Hepatocyte (in vitro differentiated cells): ENCODE measurements around the gene IRF7. TPM values are rescaled to one million over a fixed set of nuclear protein-coding genes. Genes with fewer than 3 reads are reported as not detected.
A peak's percentile ranks its signal among the peaks of the same experiment; 100 is the strongest.

Experiments
- DNase-seq: peaks from one replicate; pipeline ENCODE4 v3.0.0-alpha.2; 2016; ENCODE audit warnings: low spot score
- H2AFZ ChIP-seq: fragments of 200-600 bp; sonication (generic); 2 replicates; pipeline ENCODE4 v1.6.0; 2016; ENCODE audit warnings: antibody characterized with exemption, mild to moderate bottlenecking
- H3K27ac ChIP-seq: fragments of 200-600 bp; sonication (generic); 2 replicates; pipeline ENCODE4 v1.5.1; 2016; ENCODE audit warnings: mild to moderate bottlenecking
- H3K27me3 ChIP-seq: fragments of 200-600 bp; sonication (generic); 2 replicates; pipeline ENCODE4 v1.6.1; 2016
- H3K36me3 ChIP-seq: fragments of 200-600 bp; sonication (generic); replicated peaks from 2 replicates; pipeline ENCODE4 v1.5.1; 2016; ENCODE audit warnings: low read depth; ENCODE audit not compliant: insufficient read depth
- H3K4me1 ChIP-seq: fragments of 200-600 bp; sonication (generic); 2 replicates; pipeline ENCODE4 v1.5.1; 2016; ENCODE audit warnings: mild to moderate bottlenecking, moderate library complexity; ENCODE audit not compliant: insufficient read depth
- H3K4me2 ChIP-seq: fragments of 200-600 bp; sonication (generic); 2 replicates; pipeline ENCODE4 v1.6.0; 2016
- H3K4me3 ChIP-seq: fragments of 200-600 bp; sonication (generic); 2 replicates; pipeline ENCODE4 v1.5.1; 2016; ENCODE audit warnings: mild to moderate bottlenecking
- H3K79me2 ChIP-seq: fragments of 200-600 bp; sonication (generic); 2 replicates; pipeline ENCODE4 v1.6.0; 2017; ENCODE audit warnings: mild to moderate bottlenecking
- H3K9me2 ChIP-seq: fragments of 200-600 bp; sonication (generic); replicated peaks from 2 replicates; pipeline ENCODE4 v1.6.0; 2017; ENCODE audit warnings: mild to moderate bottlenecking; ENCODE audit not compliant: insufficient read depth
- H3K9me3 ChIP-seq: fragments of 200-600 bp; sonication (generic); 2 replicates; pipeline ENCODE4 v1.5.1; 2016; ENCODE audit warnings: low read depth, mild to moderate bottlenecking
- H4K20me1 ChIP-seq: fragments of 200-600 bp; sonication (generic); 2 replicates; pipeline ENCODE4 v1.6.0; 2016; ENCODE audit warnings: mild to moderate bottlenecking; ENCODE audit not compliant: insufficient read depth, poor library complexity, severe bottlenecking
- EZH2 ChIP-seq: fragments of 200-600 bp; sonication (generic); IDR thresholded peaks from 2 replicates; pipeline ENCODE4 v1.6.1; 2016; ENCODE audit warnings: antibody characterized with exemption, mild to moderate bottlenecking, borderline replicate concordance
- EZH2phosphoT487 ChIP-seq: fragments of 200-600 bp; sonication (generic); IDR thresholded peaks from one replicate; pipeline ENCODE4 v1.6.1; 2018; ENCODE audit warnings: antibody characterized with exemption, mild to moderate bottlenecking, low read depth, moderate library complexity; ENCODE audit not compliant: unreplicated experiment, severe bottlenecking
- WGBS: methylation state at CpG from one replicate; pipeline ENCODE4 v1.1.6; 2016; ENCODE audit warnings: low lambda C conversion rate; ENCODE audit errors: missing lambda C conversion rate; 5-methylcytosine and 5-hydroxymethylcytosine counted together
- polyA plus RNA-seq: library from polyadenylated mRNA; unstranded; fragments of >200 nt; fragmentation: Nextera tagmentation; extraction: Ambion mirVana; gene quantifications from 2 replicates; pipeline ENCODE4 v1.2.1, GENCODE V29; 2016
- total RNA-seq: library from RNA; depleted of rRNA; stranded (reverse); fragments of >200 nt; gene quantifications from 2 replicates; pipeline ENCODE4 v1.2.3, GENCODE V29; 2014
- TF ChIP-seq, protein P1 (sequence below): fragments of 200-600 bp; sonication (generic); IDR thresholded peaks from 2 replicates; pipeline ENCODE4 v1.5.1; 2016; ENCODE audit warnings: antibody characterized with exemption, mild to moderate bottlenecking; ENCODE audit not compliant: poor library complexity

Gene IRF7
- total and polyA plus RNA-seq, 2 experiments from 2014 or later: 10.4 to 24.6 TPM

DNA sequence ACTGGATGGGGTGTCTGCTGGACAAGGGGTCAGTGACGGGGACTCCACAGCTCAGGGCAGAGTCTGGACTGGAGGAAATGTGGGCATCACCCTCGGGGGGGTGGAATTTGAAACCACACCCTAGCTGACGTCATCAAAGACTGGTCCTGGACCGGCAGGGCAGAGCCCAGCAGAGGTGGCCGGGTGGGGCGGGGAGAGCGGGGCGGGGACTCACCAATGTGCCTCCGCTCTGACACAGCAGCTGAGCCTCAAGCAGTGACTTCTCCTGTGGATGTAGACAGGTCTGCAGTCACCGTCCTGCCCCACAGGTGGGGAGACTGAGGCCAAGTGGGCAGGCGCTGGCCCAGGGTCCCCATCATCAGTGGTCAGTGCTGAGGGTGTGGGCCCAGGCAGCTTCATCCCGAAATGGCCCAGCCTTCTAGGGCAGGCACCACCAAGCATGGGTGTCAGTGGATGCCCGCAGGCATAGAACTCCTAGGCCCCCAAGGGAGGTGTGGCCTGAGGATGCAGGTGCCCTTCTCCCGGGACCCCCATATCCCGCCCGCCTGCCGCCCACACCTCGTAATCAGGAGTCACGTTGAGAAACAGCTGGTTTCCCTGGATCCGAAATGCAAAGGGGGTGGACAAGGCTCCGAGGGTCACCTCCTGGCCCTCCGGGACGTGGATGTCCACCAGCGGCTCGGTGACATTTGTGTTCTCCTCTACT, 8.4 kb upstream of the IRF7 start:
- H3K27me3 ChIP-seq: no peaks in the 10 kb centered on the region
- H3K9me3 ChIP-seq: no peaks in the 10 kb centered on the region
- peaks cover 14% of the 10 kb centered on the region for H3K4me1 ChIP-seq
- H2AFZ ChIP-seq: no peak overlapping the region
- H3K79me2 ChIP-seq: no peaks in the 10 kb centered on the region
- no peaks in the 10 kb centered on the region for H3K36me3 ChIP-seq
- no peaks in the 10 kb centered on the region for H4K20me1 ChIP-seq
- peak overlapping the region; percentile 72 for H3K4me2 ChIP-seq
- H3K4me3 ChIP-seq: no peak overlapping the region
- H3K9me2 ChIP-seq: no peaks in the 10 kb centered on the region
- DNase-seq: peak; percentile 82
- 82% methylated on average over 20 of the region's 25 CpGs for WGBS
- TF ChIP-seq, protein P1, sequence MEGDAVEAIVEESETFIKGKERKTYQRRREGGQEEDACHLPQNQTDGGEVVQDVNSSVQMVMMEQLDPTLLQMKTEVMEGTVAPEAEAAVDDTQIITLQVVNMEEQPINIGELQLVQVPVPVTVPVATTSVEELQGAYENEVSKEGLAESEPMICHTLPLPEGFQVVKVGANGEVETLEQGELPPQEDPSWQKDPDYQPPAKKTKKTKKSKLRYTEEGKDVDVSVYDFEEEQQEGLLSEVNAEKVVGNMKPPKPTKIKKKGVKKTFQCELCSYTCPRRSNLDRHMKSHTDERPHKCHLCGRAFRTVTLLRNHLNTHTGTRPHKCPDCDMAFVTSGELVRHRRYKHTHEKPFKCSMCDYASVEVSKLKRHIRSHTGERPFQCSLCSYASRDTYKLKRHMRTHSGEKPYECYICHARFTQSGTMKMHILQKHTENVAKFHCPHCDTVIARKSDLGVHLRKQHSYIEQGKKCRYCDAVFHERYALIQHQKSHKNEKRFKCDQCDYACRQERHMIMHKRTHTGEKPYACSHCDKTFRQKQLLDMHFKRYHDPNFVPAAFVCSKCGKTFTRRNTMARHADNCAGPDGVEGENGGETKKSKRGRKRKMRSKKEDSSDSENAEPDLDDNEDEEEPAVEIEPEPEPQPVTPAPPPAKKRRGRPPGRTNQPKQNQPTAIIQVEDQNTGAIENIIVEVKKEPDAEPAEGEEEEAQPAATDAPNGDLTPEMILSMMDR: no peak
- no peak for TF ChIP-seq EZH2
- TF ChIP-seq EZH2phosphoT487: no peak
- peak overlapping the region; percentile 93 for H3K27ac ChIP-seq

DNA sequence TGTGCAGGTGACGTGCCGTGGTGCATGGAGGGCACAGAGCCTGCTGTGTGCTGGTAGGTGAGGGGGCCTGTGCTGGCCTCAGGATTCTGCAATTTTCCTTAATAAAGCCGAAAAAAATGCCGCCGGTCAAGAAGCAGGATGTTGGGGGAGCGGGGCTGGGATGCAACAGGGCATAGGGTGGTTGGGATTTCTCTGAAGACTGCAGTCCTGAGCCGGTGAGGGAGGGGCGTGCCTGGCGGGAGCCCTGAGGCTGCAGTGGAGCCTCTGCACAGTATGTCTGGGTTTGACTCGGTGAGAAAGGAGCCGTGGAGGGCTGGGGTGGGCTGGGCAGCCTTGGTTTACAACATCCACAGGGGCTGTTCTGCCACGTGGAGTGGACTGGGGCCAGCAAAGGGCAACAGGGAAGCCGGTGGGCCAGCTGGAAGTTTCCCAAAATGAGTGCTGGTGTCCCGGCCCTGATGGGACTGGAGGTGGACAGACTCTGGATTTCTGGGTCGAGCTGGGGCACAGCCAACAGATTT, 7.7 kb upstream of the IRF7 start:
- no peaks in the 10 kb centered on the region for H3K9me2 ChIP-seq
- TF ChIP-seq, protein P1: no peak
- no peak for TF ChIP-seq EZH2phosphoT487
- no peak for TF ChIP-seq EZH2
- no peak overlapping the region for H3K4me3 ChIP-seq
- H3K79me2 ChIP-seq: no peaks in the 10 kb centered on the region
- DNase-seq: peak; percentile 8
- 77% methylated on average over 15 of the region's 15 CpGs for WGBS
- peaks cover 14% of the 10 kb centered on the region for H3K4me1 ChIP-seq
- no peak overlapping the region for H2AFZ ChIP-seq
- H4K20me1 ChIP-seq: no peaks in the 10 kb centered on the region
- H3K4me2 ChIP-seq: peak overlapping the region; percentile 72
- H3K27me3 ChIP-seq: no peaks in the 10 kb centered on the region
- no peaks in the 10 kb centered on the region for H3K36me3 ChIP-seq
- peak overlapping the region; percentile 27 for H3K27ac ChIP-seq
- H3K9me3 ChIP-seq: no peaks in the 10 kb centered on the region

DNA sequence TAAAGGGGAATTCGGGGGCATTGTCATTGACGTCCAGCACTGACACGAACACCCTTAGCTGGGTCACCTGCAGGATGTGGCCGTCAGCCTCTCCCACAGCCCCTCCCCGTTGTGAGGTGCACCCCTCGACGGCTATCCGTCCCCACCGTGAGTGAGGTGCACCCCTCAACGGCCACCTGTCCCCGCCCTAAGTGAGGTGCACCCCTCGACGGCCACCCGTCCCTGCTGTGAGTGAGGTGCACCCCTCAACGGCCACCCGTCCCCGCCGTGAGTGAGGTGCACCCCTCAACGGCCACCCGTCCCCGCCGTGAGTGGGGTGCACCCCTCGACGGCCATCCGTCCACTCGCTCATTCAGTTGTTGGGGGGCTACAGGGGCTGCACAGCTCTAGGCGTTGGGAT, 6.1 kb upstream of the IRF7 start:
- Histone ChIP-seq H3K4me1 (peaks cover 14% of the 10 kb centered on the region), H4K20me1 (no peaks in the 10 kb centered on the region), H3K36me3 (no peaks in the 10 kb centered on the region), H3K4me2 (no peak overlapping the region), H3K9me3 (no peaks in the 10 kb centered on the region), H3K9me2 (no peaks in the 10 kb centered on the region), H3K27me3 (no peaks in the 10 kb centered on the region), H3K79me2 (no peaks in the 10 kb centered on the region), H3K27ac (no peak overlapping the region), H3K4me3 (no peak overlapping the region), H2AFZ (no peak overlapping the region)
- 96% methylated on average over 19 of the region's 27 CpGs for WGBS
- TF ChIP-seq EZH2phosphoT487: no peak
- no peak for DNase-seq

DNA sequence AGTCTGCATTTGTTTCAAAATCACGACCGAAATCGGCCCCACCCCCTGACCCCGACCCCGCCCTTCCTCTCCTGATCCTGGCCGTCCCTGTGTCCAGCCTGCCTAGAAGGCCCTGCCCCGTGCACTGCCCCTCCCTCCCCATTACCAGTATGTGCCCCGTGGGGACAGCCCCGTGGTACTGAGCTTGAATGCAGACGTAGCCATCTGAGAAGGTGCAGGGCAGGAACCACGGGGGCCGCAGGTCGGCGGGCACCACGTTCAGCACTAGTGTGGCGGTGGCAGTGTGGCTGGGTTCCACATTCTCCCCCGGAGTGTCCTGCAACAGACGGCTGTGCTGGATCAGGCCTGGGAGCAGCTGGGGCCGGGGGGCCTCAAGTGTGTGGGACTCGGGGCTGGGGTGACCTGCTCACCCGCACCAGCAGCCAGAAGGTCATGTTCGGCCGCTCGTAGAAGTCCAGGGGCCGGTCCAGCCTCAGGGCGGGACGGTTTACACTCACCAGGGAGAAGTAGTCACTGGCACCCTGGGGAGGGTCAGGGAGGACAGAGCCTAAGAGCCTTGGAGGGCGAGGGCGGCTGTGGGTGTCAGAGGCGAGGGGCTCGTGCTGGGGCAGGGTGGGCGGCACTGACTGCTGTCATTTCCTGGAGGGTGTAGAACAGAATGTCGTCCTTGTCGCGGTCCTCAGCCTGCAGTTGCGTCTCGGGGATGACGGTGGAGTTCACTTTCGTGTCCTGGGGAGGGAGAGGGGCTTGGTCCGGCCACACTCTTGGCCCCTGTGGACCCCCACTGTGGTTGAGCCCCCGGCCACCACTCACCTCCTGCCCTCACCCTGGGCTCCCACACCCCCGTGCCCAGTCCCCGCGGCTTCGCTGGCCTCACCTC, 5.4 kb upstream of the IRF7 start:
- DNase-seq: no peak
- Histone ChIP-seq H3K9me3 (no peaks in the 10 kb centered on the region), H3K9me2 (no peaks in the 10 kb centered on the region), H3K4me1 (peaks cover 8% of the 10 kb centered on the region), H4K20me1 (no peaks in the 10 kb centered on the region), H3K79me2 (no peaks in the 10 kb centered on the region), H2AFZ (no peak overlapping the region), H3K4me3 (no peak overlapping the region), H3K36me3 (no peaks in the 10 kb centered on the region), H3K4me2 (no peak overlapping the region), H3K27ac (no peak overlapping the region), H3K27me3 (no peaks in the 10 kb centered on the region)
- TF ChIP-seq EZH2phosphoT487: no peak
- TF ChIP-seq EZH2: no peak
- TF ChIP-seq, protein P1: no peak
- 87% methylated on average over 32 of the region's 45 CpGs for WGBS
